Erythroblast (primary cell): ENCODE measurements around the gene RYR1.

Experiments used
- GATA1 ChIP-seq: IDR thresholded peaks from 2 replicates; pipeline ENCODE4 v1.6.1; 2011; ENCODE audit warnings: low read depth, mild to moderate bottlenecking, control low read depth, low read length, moderate library complexity
- POLR2A ChIP-seq: IDR thresholded peaks from 2 replicates; pipeline ENCODE4 v1.6.1; 2011; ENCODE audit warnings: mild to moderate bottlenecking, low read length

GRCh38 chr19:38392707-38393308 lies 40.7 kb upstream of the RYR1 start:
- no peak for TF ChIP-seq POLR2A
- TF ChIP-seq GATA1: no peak
